ENCODE measurements around the gene BMF. TPM values are rescaled to one million over a fixed set of nuclear protein-coding genes. Genes with fewer than 3 reads are reported as not detected.
A peak's percentile ranks its signal among the peaks of the same experiment; 100 is the strongest.

Gene BMF
- total RNA-seq, 1 donor from 2014 or later = 2.2 TPM

DNA sequence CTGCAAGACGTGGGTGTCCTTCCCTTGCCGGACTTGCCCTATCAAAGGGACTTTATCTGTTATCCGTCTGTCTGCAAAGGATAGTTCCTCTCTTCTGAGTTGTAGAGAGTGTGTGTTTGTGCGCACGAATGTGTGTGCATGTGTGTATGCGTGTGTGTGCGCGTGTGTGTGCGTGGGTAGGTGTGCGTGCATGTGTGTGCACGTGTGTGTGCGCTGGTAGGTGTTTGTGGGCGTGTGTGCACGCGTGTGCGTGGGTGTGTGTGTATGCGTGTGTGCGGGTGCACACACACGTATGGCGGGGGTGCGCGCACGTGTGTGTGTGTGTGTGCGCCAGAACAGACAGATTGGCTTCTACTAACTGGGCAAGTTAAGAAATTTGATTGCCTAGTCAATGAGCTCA lies 4.1 kb upstream of the BMF start:
- no peaks in the 10 kb centered on the region for H3K9me3 ChIP-seq
- DNase-seq (ENCODE audit: low spot score in 2 of 2) = no peak
- intact Hi-C loops (cut with DNase I) = no loop called here
- H3K4me1 ChIP-seq = peaks cover 7% of the 10 kb centered on the region in 2 donors
- no peak overlapping the region for H3K27ac ChIP-seq
- no peaks in the 10 kb centered on the region for H3K36me3 ChIP-seq
- no peaks in the 10 kb centered on the region for H3K27me3 ChIP-seq
- H3K4me3 ChIP-seq = no peak overlapping the region
- TF ChIP-seq, protein P1, sequence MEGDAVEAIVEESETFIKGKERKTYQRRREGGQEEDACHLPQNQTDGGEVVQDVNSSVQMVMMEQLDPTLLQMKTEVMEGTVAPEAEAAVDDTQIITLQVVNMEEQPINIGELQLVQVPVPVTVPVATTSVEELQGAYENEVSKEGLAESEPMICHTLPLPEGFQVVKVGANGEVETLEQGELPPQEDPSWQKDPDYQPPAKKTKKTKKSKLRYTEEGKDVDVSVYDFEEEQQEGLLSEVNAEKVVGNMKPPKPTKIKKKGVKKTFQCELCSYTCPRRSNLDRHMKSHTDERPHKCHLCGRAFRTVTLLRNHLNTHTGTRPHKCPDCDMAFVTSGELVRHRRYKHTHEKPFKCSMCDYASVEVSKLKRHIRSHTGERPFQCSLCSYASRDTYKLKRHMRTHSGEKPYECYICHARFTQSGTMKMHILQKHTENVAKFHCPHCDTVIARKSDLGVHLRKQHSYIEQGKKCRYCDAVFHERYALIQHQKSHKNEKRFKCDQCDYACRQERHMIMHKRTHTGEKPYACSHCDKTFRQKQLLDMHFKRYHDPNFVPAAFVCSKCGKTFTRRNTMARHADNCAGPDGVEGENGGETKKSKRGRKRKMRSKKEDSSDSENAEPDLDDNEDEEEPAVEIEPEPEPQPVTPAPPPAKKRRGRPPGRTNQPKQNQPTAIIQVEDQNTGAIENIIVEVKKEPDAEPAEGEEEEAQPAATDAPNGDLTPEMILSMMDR (IDR thresholded peaks at IDR 0.05) = no peak

GRCh38 chr15:40111888-40112287 lies 3.2 kb upstream of the BMF start:
- no peak overlapping the region for H3K27ac ChIP-seq
- no peak overlapping the region for H3K4me3 ChIP-seq
- H3K4me1 ChIP-seq = peaks cover 7 to 15% of the 10 kb centered on the region in 2 donors
- H3K36me3 ChIP-seq = no peaks in the 10 kb centered on the region
- H3K9me3 ChIP-seq = no peaks in the 10 kb centered on the region
- no peak for DNase-seq (ENCODE audit: low spot score in 2 of 2)
- TF ChIP-seq, protein P1 (IDR thresholded peaks at IDR 0.05) = no peak
- H3K27me3 ChIP-seq = no peaks in the 10 kb centered on the region
- intact Hi-C loops (cut with DNase I) = no loop called here

DNA sequence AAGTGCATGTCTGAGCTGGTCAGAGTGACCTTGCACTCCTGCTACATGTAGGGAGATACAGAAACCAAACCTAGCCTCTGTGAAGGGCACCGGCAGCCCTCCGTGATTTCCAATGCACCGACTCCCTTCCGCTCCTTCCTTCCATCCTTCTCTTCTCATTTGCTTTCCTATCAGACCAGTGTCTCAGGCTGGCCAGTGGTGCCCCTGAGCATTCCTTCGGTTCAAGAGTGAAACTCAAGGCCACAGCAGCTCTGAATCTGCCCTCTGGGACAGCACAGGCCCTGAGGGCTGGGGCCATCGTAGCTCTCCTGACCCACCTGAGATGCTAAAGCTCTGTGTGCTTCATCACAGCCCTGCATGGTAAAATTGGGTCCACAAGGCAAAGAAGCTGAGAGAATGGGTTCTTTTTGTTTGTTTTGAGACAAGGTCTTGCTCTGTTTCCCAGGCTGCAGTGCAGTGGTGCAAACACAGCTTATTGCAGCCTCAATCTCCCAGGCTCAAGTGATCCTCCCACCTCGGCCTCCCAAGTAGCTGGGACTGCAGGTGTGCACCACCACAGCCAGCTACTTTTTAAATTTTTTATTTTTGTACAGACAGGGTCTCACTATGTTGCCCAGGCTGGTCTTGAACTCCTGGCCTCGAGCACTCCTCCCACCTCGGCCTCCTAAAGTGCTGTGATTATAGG lies 2.3 kb upstream of the BMF start:
- H3K4me1 ChIP-seq = peaks cover 7 to 20% of the 10 kb centered on the region in 2 donors
- H3K27ac ChIP-seq = no peak overlapping the region
- intact Hi-C loops (cut with DNase I) = no loop called here
- no peaks in the 10 kb centered on the region for H3K36me3 ChIP-seq
- DNase-seq (ENCODE audit: low spot score in 2 of 2) = no peak
- H3K4me3 ChIP-seq = no peak overlapping the region
- no peaks in the 10 kb centered on the region for H3K27me3 ChIP-seq
- TF ChIP-seq, protein P1 (IDR thresholded peaks at IDR 0.05) = no peak
- H3K9me3 ChIP-seq = no peaks in the 10 kb centered on the region

- Histone ChIP-seq H3K4me1 (peaks cover 13 to 43% of the 10 kb centered on the region in 2 donors), H3K9me3 (no peaks in the 10 kb centered on the region), H3K36me3 (no peaks in the 10 kb centered on the region), H3K27ac (peak overlapping the region; percentile 76 to 91), H3K27me3 (no peaks in the 10 kb centered on the region), H3K4me3 (peak overlapping the region; percentile 72 to 90)
- TF ChIP-seq, protein P1 (IDR thresholded peaks at IDR 0.05) = peak in 1 of 3 experiments; percentile 11
- intact Hi-C loops (cut with DNase I) = loop anchor here (1.0 to 10.0 kb wide), 7 partner anchors 39 to 1009 kb away; partner anchors contain the start of genes BAHD1, BUB1B, FSIP1 and INO80
- DNase-seq (ENCODE audit: low spot score in 2 of 2) = peak; percentile 70 to 87
Observed at GRCh38 chr15:40108061-40108854, 421 bp downstream of the BMF start.

GRCh38 chr15:40106203-40107161 lies 2.2 kb downstream of the BMF start:
- H3K4me1 ChIP-seq = peaks cover 27 to 60% of the 10 kb centered on the region in 2 donors
- peak overlapping the region; percentile 76 to 92 for H3K27ac ChIP-seq
- no peaks in the 10 kb centered on the region for H3K9me3 ChIP-seq
- DNase-seq (ENCODE audit: low spot score in 2 of 2) = peak; percentile 58 to 84
- no peaks in the 10 kb centered on the region for H3K36me3 ChIP-seq
- peak overlapping the region in 1 of 2 donors; percentile 90 for H3K4me3 ChIP-seq
- intact Hi-C loops (cut with DNase I) = loop anchor here (5.0 to 10.0 kb wide), 3 partner anchors 298 to 1011 kb away; partner anchors contain the start of genes BAHD1, INO80 and IVD
- no peaks in the 10 kb centered on the region for H3K27me3 ChIP-seq
- TF ChIP-seq, protein P1 (IDR thresholded peaks at IDR 0.05) = no peak
